Activated B cell treated with CpG ODN at 0.5 μM for 24 hours (primary cell): Measurements from ENCODE around the gene AGR2. TPM values are rescaled to one million over a fixed set of nuclear protein-coding genes. Genes with fewer than 3 reads are reported as not detected.

ENCODE experiments used
- ATAC-seq: fragments of 200-7000 bp; cut with Tn5 transposase; one replicate; pipeline ENCODE4 v1.10.0; 2021; ENCODE audit warnings: low read depth, mild to moderate bottlenecking, moderate library complexity
- CTCF ChIA-PET: fragments of 350-600 bp; sonication (Branson Sonifier 250); formaldehyde crosslinking; loops from one replicate; lab custom pipeline; 2021; ENCODE audit warnings: antibody characterized with exemption; lab: Charles Lee
- POLR2A ChIA-PET: fragments of 350-600 bp; sonication (Branson Sonifier 250); formaldehyde crosslinking; loops from one replicate; lab custom pipeline; 2021; ENCODE audit warnings: antibody characterized with exemption; lab: Charles Lee
- DNase-seq: peaks from one replicate; pipeline ENCODE4 v3.0.0; 2022
- H3K27ac Mint-ChIP-seq: one replicate; pipeline ENCODE4 v1.8.0; 2020; ENCODE audit warnings: mixed read lengths
- H3K27me3 Mint-ChIP-seq: one replicate; pipeline ENCODE4 v1.8.0; 2021; ENCODE audit warnings: mixed read lengths
- H3K36me3 Mint-ChIP-seq: one replicate; pipeline ENCODE4 v1.8.0; 2021; ENCODE audit warnings: low read depth, mixed read lengths
- H3K4me1 Mint-ChIP-seq: one replicate; pipeline ENCODE4 v1.8.0; 2021; ENCODE audit warnings: mixed read lengths
- H3K4me3 Mint-ChIP-seq: one replicate; pipeline ENCODE4 v1.8.0; 2020; ENCODE audit warnings: mild to moderate bottlenecking, mixed read lengths
- H3K9me3 Mint-ChIP-seq: one replicate; pipeline ENCODE4 v1.8.0; 2020; ENCODE audit warnings: mixed read lengths
- intact Hi-C: fragments of 100-400 bp; cut with micrococcal nuclease; formaldehyde crosslinking; loops from one replicate; pipeline ENCODE4 v1.15.1; 2024
- total RNA-seq: library from RNA; stranded (reverse); gene quantifications from 2 replicates; pipeline ENCODE4 v1.2.3, GENCODE V29; 2022
- TF ChIP-seq, protein P1 (sequence below): fragments of 200-600 bp; IDR thresholded peaks from one replicate; pipeline ENCODE4 v1.8.0; 2022; ENCODE audit warnings: antibody characterized with exemption, mild to moderate bottlenecking

The AGR2 gene
- total RNA-seq, 1 donor from 2014 or later: not detected

DNA sequence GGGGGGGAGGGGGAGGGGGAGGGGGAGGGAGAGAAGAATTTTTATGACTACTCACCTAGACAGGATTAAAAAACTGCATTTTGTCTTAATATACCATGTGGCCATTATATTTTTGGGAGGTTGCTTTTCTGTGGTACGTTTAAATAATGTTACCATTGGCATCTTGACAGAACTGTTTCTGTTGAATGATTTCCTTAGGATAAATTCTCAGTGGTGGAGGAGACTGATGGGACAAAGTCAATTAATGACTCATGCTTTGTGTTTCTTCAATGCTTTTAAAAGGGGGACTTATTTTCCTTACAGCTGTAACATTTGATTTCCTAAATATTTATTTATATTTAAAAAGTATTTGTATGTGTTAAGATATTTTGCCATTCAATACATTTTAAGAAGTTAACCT, 13.7 kb downstream of the AGR2 start:
- POLR2A ChIA-PET: no interaction called here

DNA sequence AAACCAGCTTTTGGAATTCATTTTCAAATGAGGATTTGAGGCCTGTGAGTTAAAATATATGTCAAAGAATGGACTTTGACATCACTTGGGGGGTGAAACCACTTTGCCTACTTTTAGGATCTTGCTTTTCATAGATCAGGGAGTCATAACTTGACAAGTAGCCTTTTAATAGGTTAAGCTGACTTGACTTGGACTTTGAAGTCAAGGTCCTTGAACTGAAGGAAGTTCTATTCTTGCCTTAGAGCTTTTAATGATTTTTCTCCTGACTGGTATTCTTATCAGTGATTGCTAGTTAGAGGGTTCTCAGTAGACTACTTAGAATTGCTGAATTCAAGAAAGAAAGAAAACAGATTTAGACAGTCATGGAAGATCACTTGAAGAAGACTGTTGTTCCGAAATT, 17.7 kb downstream of the AGR2 start:
- Mint-ChIP-seq H3K4me1 (peaks cover 5% of the 10 kb centered on the region), H3K27ac (no peak overlapping the region), H3K4me3 (no peak overlapping the region), H3K36me3 (peaks cover 44% of the 10 kb centered on the region), H3K27me3 (no peaks in the 10 kb centered on the region), H3K9me3 (no peaks in the 10 kb centered on the region)
- ATAC-seq (no peak), DNase-seq (no peak)
- intact Hi-C loops: no loop called here
- ChIA-PET POLR2A (no interaction called here), CTCF (interaction anchor here (0.8 kb wide), 1 partner anchor 13 kb away, joined by 3 read pairs; no protein-coding TSS in a partner anchor)
- TF ChIP-seq, protein P1, sequence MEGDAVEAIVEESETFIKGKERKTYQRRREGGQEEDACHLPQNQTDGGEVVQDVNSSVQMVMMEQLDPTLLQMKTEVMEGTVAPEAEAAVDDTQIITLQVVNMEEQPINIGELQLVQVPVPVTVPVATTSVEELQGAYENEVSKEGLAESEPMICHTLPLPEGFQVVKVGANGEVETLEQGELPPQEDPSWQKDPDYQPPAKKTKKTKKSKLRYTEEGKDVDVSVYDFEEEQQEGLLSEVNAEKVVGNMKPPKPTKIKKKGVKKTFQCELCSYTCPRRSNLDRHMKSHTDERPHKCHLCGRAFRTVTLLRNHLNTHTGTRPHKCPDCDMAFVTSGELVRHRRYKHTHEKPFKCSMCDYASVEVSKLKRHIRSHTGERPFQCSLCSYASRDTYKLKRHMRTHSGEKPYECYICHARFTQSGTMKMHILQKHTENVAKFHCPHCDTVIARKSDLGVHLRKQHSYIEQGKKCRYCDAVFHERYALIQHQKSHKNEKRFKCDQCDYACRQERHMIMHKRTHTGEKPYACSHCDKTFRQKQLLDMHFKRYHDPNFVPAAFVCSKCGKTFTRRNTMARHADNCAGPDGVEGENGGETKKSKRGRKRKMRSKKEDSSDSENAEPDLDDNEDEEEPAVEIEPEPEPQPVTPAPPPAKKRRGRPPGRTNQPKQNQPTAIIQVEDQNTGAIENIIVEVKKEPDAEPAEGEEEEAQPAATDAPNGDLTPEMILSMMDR: no peak

More for the DNA sequence above, 13.7 kb downstream of the AGR2 start:
- no peak for DNase-seq
- no peaks in the 10 kb centered on the region for H3K27me3 Mint-ChIP-seq
- no peaks in the 10 kb centered on the region for H3K9me3 Mint-ChIP-seq
- intact Hi-C loops: no loop called here
- ATAC-seq: no peak
- H3K4me3 Mint-ChIP-seq: no peak overlapping the region
- no peak overlapping the region for H3K27ac Mint-ChIP-seq
- CTCF ChIA-PET: no interaction called here
- peaks cover 2% of the 10 kb centered on the region for H3K4me1 Mint-ChIP-seq
- peaks cover 13% of the 10 kb centered on the region for H3K36me3 Mint-ChIP-seq
- TF ChIP-seq, protein P1: no peak

DNA sequence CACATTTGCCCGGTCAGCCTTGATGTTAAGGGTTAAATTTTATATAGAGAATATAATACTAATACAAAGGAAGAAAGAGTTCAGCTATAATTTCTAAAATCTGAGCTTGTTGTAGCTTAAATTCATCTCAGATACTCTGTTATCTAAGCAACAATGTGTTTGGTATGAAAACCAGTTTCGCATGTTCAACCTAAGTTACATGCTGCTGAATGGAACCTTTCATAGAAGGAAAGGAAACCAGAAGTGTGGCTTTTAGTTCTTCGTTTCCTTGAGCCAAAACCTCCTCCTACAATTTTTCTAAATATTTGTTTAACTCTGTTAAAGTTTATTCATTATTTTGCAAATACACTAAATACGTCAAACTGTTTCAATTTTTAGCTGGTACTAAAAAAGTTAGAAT, 18.5 kb downstream of the AGR2 start:
- intact Hi-C loops: no loop called here
- Mint-ChIP-seq H3K4me1 (peaks cover 5% of the 10 kb centered on the region), H3K9me3 (no peaks in the 10 kb centered on the region), H3K27ac (no peak overlapping the region), H3K27me3 (no peaks in the 10 kb centered on the region), H3K4me3 (no peak overlapping the region), H3K36me3 (peaks cover 52% of the 10 kb centered on the region)
- ChIA-PET CTCF (no interaction called here), POLR2A (no interaction called here)
- TF ChIP-seq, protein P1: no peak
- DNase-seq: no peak
- no peak for ATAC-seq

DNA sequence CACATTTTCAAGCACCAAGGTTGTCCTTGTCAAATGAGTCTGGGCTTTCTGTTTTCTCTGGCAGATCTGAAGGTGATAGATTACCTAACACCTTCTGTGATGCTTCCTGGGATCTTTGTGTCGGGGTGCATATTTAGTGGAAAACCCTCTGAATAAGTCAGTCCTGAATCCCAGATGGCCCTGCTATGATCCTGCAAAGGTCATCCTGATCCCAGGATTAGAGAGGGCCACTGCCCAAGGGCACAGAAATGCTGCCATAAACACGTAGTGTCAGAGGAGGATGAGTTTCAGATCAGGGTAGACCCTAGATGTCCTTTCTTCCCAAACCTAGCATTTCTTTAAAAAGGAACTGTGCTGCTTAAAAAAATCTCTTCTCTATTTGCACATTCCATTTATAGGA, 19.0 kb downstream of the AGR2 start:
- intact Hi-C loops: no loop called here
- no peak for ATAC-seq
- peaks cover 5% of the 10 kb centered on the region for H3K4me1 Mint-ChIP-seq
- peaks cover 55% of the 10 kb centered on the region for H3K36me3 Mint-ChIP-seq
- TF ChIP-seq, protein P1: no peak
- H3K9me3 Mint-ChIP-seq: no peaks in the 10 kb centered on the region
- DNase-seq: no peak
- no peak overlapping the region for H3K4me3 Mint-ChIP-seq
- H3K27me3 Mint-ChIP-seq: no peaks in the 10 kb centered on the region
- no peak overlapping the region for H3K27ac Mint-ChIP-seq
- ChIA-PET CTCF (no interaction called here), POLR2A (no interaction called here)

DNA sequence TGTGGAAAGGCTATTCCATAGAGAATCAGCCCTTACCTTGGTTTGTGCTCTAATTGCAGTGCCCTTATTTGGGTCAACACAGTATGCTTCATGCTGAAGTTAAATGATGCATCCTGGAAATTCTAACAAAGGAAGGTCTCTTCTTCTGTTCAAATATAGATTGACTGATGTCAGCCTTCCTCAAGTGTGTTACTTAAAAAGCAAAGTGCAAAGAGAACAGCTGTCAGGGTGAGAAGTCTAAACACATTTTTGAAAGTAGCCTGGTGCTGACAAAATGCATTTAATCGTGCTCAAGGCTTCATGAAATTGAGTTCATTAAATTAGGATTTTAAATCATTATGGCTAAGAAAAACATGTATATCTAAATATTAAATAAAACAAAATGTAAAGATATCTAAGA, 19.5 kb downstream of the AGR2 start:
- no peak for DNase-seq
- CTCF ChIA-PET: no interaction called here
- H3K4me1 Mint-ChIP-seq: peaks cover 9% of the 10 kb centered on the region
- no peaks in the 10 kb centered on the region for H3K9me3 Mint-ChIP-seq
- no peak for ATAC-seq
- H3K4me3 Mint-ChIP-seq: no peak overlapping the region
- peaks cover 60% of the 10 kb centered on the region for H3K36me3 Mint-ChIP-seq
- no peak overlapping the region for H3K27ac Mint-ChIP-seq
- TF ChIP-seq, protein P1: no peak
- POLR2A ChIA-PET: no interaction called here
- no peaks in the 10 kb centered on the region for H3K27me3 Mint-ChIP-seq
- intact Hi-C loops: no loop called here
